Mesothelial cell of epicardium (in vitro differentiated cells): ENCODE data around the gene MEGF11. TPM values are rescaled to one million over a fixed set of nuclear protein-coding genes. Genes with fewer than 3 reads are reported as not detected.

Experiments
- DNase-seq, 2 experiments: peaks; one replicate each; pipeline ENCODE4 v3.0.0; 2021; ENCODE audit warnings: low spot score in 2 of 2; ENCODE audit not compliant: unreplicated experiment in 2 of 2
- H3K27ac Mint-ChIP-seq: 2 replicates; pipeline ENCODE4 v1.8.0; 2021; ENCODE audit warnings: mixed read lengths
- H3K27me3 Mint-ChIP-seq: 2 replicates; pipeline ENCODE4 v1.8.0; 2021; ENCODE audit warnings: low read depth, mixed read lengths
- H3K36me3 Mint-ChIP-seq: 2 replicates; pipeline ENCODE4 v1.8.0; 2021; ENCODE audit warnings: mixed read lengths
- H3K4me1 Mint-ChIP-seq: 2 replicates; pipeline ENCODE4 v1.8.0; 2021; ENCODE audit warnings: mixed read lengths
- H3K4me3 Mint-ChIP-seq: 2 replicates; pipeline ENCODE4 v1.8.0; 2021; ENCODE audit warnings: mild to moderate bottlenecking, moderate library complexity, mixed read lengths
- H3K9me3 Mint-ChIP-seq: 2 replicates; pipeline ENCODE4 v1.8.0; 2021; ENCODE audit warnings: mixed read lengths
- CTCF ChIP-seq: fragments of 200-600 bp; sonication (generic); IDR thresholded peaks from one replicate; pipeline ENCODE4 v1.5.0; 2021; ENCODE audit warnings: antibody characterized with exemption; ENCODE audit not compliant: unreplicated experiment
- total RNA-seq: library from RNA; stranded (reverse); gene quantifications from 3 replicates; pipeline ENCODE4 v1.2.1, GENCODE V29; 2021

The MEGF11 gene
- total RNA-seq, 1 donor from 2014 or later = 3.7 TPM

- Mint-ChIP-seq H3K4me1 (peaks cover 13% of the 10 kb centered on the region), H3K27me3 (peaks cover 3% of the 10 kb centered on the region), H3K4me3 (no peak overlapping the region), H3K36me3 (no peaks in the 10 kb centered on the region), H3K9me3 (no peaks in the 10 kb centered on the region), H3K27ac (no peak overlapping the region)
- TF ChIP-seq CTCF = no peak
- no peak for DNase-seq
Observed at GRCh38 chr15:66045542-66045941, 208.0 kb downstream of the MEGF11 start.

GRCh38 chr15:66044837-66045236 lies 208.7 kb downstream of the MEGF11 start:
- Mint-ChIP-seq H3K27ac (no peak overlapping the region), H3K36me3 (no peaks in the 10 kb centered on the region), H3K9me3 (no peaks in the 10 kb centered on the region), H3K4me3 (no peak overlapping the region), H3K4me1 (peaks cover 21% of the 10 kb centered on the region), H3K27me3 (peaks cover 5% of the 10 kb centered on the region)
- no peak for DNase-seq
- TF ChIP-seq CTCF = no peak

- Mint-ChIP-seq H3K9me3 (no peaks in the 10 kb centered on the region), H3K27ac (no peak overlapping the region), H3K4me3 (no peak overlapping the region), H3K36me3 (no peaks in the 10 kb centered on the region), H3K27me3 (peaks cover 7% of the 10 kb centered on the region), H3K4me1 (peaks cover 33% of the 10 kb centered on the region)
- no peak for TF ChIP-seq CTCF
- no peak for DNase-seq
Observed at GRCh38 chr15:66043264-66043663, 210.3 kb downstream of the MEGF11 start.

- no peak overlapping the region for H3K27ac Mint-ChIP-seq
- no peak for TF ChIP-seq CTCF
- H3K27me3 Mint-ChIP-seq = peaks cover 7% of the 10 kb centered on the region
- H3K4me3 Mint-ChIP-seq = no peak overlapping the region
- no peaks in the 10 kb centered on the region for H3K36me3 Mint-ChIP-seq
- peaks cover 39% of the 10 kb centered on the region for H3K4me1 Mint-ChIP-seq
- no peaks in the 10 kb centered on the region for H3K9me3 Mint-ChIP-seq
- DNase-seq = no peak
Observed at GRCh38 chr15:66042624-66043023, 210.9 kb downstream of the MEGF11 start.

- peaks cover 10% of the 10 kb centered on the region for H3K27me3 Mint-ChIP-seq
- no peak overlapping the region for H3K27ac Mint-ChIP-seq
- no peak overlapping the region for H3K4me3 Mint-ChIP-seq
- H3K36me3 Mint-ChIP-seq = no peaks in the 10 kb centered on the region
- no peak for DNase-seq
- H3K9me3 Mint-ChIP-seq = no peaks in the 10 kb centered on the region
- H3K4me1 Mint-ChIP-seq = peaks cover 42% of the 10 kb centered on the region
- no peak for TF ChIP-seq CTCF
Observed at GRCh38 chr15:66041276-66041675, 212.3 kb downstream of the MEGF11 start.
